ENCODE results near the gene SPACA4.

Gene SPACA4

GRCh38 chr19:48624067-48624594, 17.6 kb downstream of the SPACA4 start:
- DNase-seq (ENCODE audit: low read depth) = peak; percentile 75
- peak overlapping the region; percentile 63 for H3K4me3 ChIP-seq (ENCODE audit: control insufficient read depth, low read depth, low read length)
- TF ChIP-seq CTCF (IDR thresholded peaks at IDR 0.05; ENCODE audit: control insufficient read depth, insufficient read depth, low read depth, low read length, missing control alignments) = no peak

GRCh38 chr19:48624791-48625723, 18.5 kb downstream of the SPACA4 start:
- no peak for TF ChIP-seq CTCF (IDR thresholded peaks at IDR 0.05; ENCODE audit: control insufficient read depth, insufficient read depth, low read depth, low read length, missing control alignments)
- DNase-seq (ENCODE audit: low read depth) = no peak

GRCh38 chr19:48625891-48626327, 19.4 kb downstream of the SPACA4 start:
- TF ChIP-seq CTCF (IDR thresholded peaks at IDR 0.05; ENCODE audit: control insufficient read depth, insufficient read depth, low read depth, low read length, missing control alignments) = no peak

More at GRCh38 chr19:48624791-48625723, 18.5 kb downstream of the SPACA4 start:
- peak overlapping the region; percentile 63 for H3K4me3 ChIP-seq (ENCODE audit: control insufficient read depth, low read depth, low read length)

GRCh38 chr19:48627201-48627864, 20.8 kb downstream of the SPACA4 start:
- H3K4me3 ChIP-seq (ENCODE audit: control insufficient read depth, low read depth, low read length) = no peak overlapping the region
- DNase-seq (ENCODE audit: low read depth) = no peak
- no peak for TF ChIP-seq CTCF (IDR thresholded peaks at IDR 0.05; ENCODE audit: control insufficient read depth, insufficient read depth, low read depth, low read length, missing control alignments)

More at GRCh38 chr19:48625891-48626327, 19.4 kb downstream of the SPACA4 start:
- H3K4me3 ChIP-seq (ENCODE audit: control insufficient read depth, low read depth, low read length) = no peak overlapping the region
- no peak for DNase-seq (ENCODE audit: low read depth)

- DNase-seq (ENCODE audit: low read depth) = no peak
- H3K4me3 ChIP-seq (ENCODE audit: control insufficient read depth, low read depth, low read length) = no peak overlapping the region
- no peak for TF ChIP-seq CTCF (IDR thresholded peaks at IDR 0.05; ENCODE audit: control insufficient read depth, insufficient read depth, low read depth, low read length, missing control alignments)
Measured at GRCh38 chr19:48627865-48628314, 21.3 kb downstream of the SPACA4 start.

- no peak for DNase-seq (ENCODE audit: low read depth)
- no peak for TF ChIP-seq CTCF (IDR thresholded peaks at IDR 0.05; ENCODE audit: control insufficient read depth, insufficient read depth, low read depth, low read length, missing control alignments)
- H3K4me3 ChIP-seq (ENCODE audit: control insufficient read depth, low read depth, low read length) = no peak overlapping the region
Measured at GRCh38 chr19:48628486-48629296, 22.1 kb downstream of the SPACA4 start.
